HG03095 (cell line): ENCODE data around the gene RAB9A.
"Not testable (repeated sequence)": the region's sequence is repeated elsewhere in the genome, so short reads cannot be mapped to it uniquely, and the experiment has no call there.

Experiments used
- ATAC-seq: cut with Tn5 transposase; IDR thresholded peaks from one replicate; pipeline ENCODE4 v1.9.1; 2021; ENCODE audit warnings: moderate library complexity; ENCODE audit not compliant: unreplicated experiment

The RAB9A gene

DNA sequence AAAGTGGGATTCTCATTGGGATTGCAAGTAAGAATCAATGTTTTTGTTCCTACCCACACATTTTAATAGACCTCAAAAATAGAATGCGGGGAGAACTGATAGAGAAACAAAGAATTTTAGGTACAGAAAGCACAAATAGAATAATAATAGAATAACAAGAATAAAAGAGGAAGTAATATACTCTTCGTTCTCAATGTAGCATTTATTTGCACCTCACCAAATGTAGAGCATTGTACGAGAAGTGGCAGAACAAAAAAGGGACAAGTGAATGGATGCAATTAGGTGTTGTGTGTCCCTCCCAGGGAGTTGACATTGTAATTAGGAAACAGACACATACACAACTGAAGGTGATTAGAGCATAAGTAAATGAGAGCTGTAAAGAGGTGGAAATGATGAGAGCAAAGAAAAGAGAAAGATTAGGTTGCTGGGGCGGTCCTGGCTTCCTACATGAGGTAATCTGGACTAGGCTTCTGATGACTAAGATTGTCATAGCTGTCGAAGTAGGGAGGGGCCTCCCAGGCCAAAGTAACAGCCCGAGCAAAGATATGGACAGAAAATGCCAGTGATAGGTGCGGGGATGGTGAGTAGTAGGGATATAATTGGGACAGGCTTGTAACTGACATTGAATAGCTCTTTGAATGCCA is 10.4 kb downstream of the RAB9A start:
- ATAC-seq, result peak; percentile 56

DNA sequence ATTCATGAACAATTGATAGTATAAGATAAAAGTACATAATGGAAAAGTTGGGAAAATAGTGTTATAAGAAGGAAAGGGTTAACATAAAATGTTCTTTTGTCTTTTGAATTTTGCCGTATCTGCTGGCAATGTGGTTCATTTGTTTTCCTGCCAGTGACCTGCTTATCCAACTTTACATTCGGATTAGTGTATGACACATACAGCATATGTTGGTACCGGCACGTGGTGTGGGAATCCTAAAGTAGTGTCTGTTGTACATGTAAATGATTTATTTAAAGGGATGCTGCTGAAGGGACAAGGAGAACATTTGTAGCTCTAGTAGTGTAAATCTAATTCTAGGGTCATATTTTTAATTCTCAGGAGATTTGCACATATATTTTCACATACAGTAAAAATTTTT is 11.5 kb downstream of the RAB9A start:
- no peak for ATAC-seq

DNA sequence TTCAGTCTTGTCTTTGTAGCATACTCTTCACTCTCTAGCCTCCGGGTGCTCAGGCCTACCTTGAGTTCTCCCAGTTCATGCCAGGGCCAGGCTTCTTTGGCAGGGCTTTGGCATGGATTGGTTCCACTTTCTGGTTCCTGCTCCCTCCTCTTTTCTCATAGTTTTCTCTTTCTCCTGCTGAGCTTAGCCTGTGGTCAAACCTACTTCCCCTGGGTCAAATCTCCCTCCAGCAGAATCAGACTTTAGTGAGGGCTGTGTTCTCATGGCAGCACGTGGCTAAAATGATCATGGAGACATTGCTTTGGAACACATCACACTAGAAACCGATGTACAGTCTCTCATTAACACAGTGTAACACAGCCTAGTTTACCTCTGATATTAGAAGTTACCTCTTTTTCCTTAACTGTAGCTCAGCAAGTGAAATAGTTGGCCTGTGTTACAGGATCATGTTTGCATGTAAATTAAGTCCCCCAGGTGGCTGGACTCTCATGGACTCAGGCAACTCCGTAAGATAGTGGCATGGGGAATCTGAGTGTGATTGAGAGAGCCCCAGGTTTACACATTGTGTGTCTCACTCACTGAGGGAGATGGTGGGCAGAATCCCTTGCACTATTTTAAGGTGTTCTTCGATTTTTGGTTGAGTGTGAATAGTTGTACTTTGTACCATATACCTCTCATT is 13.3 kb downstream of the RAB9A start:
- ATAC-seq, result no peak

DNA sequence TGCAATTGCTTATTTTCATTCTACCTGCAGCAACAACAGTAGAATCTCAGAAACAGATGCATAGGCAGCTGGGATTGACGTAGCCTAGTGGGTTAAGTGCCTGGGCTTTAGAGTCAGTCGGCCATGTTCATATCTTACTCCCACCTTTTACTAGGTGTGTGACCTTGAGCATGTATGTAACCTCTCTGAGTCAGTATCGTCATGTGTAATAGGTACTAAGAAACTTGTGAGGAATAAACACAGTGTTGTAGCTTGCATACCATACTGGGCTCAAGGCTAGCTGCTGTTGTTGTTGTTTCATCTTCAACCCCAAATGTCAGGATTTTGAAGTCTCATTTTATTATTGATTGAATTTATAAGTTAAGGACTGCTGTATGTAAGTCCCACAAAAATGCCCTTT is 14.2 kb downstream of the RAB9A start:
- no peak for ATAC-seq

DNA sequence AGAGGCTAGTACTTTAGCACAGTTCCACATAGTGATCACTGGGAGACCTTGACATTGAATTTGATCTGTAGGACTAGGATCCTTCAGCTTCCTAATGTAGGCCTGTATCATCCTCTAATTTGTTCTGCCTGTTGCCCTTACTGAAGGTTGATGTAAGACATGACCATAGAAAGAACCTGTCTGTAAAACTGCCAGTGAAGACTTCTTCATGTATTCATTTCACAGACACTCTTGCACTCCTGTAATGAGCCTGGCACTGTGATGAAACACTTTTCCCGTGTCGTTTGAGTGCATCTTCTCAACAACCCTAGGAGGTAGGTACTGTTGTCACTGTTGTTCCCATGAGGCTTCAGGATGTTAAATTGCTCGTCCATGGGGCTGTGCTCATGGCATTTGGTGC is 14.7 kb downstream of the RAB9A start:
- ATAC-seq, result no peak

DNA sequence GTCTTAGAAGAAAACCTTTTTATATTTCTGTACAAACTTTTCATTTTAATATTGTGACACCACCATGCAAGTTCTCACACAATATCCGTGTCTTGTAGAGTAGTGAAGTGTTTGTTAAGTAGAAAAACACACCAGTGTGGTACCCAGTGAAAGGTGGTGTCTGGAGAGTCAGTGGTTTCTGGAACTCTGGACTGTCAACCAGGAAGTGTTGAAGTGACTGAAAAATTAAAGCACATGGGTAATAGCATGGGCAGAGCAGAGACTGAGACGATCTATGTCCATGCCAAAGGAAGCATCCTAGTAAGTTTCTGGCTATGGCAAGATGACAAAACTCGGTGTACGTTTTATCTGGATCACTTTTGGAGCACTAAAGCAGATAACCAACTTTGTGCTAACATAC is 22.2 kb downstream of the RAB9A start:
- ATAC-seq, result no peak

DNA sequence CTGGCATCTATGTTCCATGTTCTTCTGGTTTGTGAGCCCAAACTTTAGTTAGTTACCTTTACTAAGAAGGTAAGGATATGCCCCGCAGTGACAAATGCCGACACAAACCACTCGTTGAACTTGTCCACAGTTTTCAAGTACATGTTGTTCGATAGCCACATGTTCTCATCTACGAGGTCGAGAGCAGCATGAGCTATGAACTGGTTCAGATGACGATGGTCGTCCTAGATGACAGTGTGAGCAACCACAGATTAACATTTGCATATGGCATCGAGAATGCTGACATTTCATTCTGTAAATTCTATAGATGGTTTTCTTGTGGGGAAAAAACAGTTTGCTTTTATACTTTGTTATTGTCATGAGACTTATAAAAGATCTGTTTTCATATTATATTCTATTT is 27.5 kb downstream of the RAB9A start:
- ATAC-seq, result no peak

DNA sequence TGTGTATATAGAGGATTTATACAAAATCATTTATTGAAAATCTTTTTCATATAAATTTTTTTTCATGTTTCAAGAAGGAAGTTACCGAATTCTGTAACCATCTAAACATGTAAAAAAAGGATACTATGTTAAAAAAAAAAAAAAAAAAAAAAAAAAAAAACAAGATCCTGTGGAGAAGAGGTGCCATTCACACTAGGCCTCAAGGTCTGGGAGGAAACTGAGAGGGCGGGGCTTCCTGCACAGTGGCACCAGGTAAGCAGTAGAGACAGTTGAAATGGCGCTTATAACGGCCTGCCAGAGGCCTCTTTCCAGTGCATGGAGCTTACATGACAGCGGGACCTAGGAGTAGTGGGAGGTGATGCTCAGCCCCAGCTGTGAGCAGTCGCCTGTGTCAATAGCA is 28.0 kb downstream of the RAB9A start:
- ATAC-seq, result no peak

DNA sequence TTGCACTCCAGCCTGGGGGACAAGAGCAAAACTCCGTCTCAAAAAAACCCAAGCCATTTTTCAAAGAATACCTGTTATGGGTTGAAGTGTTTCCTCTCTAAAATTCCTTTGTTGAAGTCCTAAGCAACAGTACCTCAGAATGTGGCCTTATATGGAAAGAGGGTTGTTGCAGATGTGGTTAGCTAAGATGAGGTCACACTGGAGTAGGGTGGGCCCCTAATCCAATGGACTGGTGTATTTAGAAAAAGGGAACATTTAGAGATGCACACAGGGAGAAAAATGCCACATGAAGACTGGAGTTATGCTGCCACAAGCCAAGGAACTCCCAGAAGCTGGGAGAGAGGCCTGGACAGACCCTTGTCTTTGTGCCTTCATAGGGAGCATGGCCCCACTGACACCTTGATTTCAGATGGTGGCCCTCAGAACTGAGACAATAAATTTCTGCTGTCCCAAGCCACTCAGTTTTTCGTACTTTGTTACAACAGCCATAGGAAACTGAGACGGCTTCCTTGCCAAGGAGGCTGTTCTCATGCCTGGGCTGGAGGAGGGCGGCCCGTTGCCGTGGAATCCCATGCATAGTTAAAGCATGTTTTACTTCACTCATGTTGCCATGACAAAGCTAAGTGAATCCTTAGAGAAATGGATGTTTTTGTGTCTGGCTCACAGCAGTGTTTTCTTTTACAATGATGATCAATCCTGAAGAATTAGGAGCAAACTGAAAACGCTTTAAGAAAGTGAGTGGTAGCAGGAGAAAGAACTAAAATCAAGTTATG is 29.0 kb downstream of the RAB9A start:
- no peak for ATAC-seq

DNA sequence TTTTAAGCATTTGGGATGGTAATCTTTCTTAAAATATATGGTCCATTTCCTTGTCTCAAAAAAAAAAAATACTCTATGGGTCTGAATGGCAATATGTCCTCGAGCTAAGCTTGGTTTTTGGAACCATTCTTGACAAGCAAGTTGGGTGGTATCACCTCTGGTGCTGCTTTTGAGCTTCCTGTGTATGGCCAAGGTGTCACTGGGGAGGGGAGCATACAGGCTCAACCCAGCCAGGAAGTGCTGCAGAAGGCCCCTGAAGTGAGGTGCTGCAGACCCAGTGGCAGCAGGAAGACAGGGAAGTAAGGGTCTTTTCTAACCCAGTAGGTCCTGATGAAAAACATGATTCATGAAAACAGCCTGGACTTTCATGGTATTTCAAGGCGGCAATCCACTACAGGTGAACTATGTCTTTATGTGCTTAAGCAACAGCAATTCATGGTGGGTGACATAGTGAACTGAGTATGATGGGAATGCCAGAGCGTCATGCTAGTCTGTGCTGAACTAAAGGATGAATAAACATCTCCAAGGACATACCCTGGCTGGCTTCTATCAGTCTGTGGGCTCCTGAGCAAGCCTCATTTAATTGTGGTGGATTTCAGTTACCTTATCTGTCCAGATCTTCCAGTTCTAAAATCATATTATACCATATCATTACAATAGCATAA is 30.4 kb downstream of the RAB9A start:
- ATAC-seq, result no peak

DNA sequence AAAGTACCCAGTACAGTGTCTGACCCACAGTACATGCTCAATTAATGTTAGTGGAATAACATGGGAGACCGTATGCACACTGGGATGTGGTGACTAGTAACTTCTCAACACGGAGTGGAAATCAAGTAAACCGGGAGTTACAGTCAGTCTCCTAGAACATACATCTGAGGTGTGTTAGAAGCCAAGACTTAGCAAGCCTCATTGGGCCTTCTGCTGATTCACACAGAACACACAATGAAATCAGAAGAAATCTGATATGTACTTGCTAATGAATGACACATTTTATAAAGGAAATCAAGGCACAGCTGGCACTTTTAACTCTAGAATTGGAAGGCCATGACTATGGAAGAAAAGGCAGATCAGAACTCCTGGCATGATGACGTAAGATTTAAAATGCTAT is 32.4 kb downstream of the RAB9A start:
- no peak for ATAC-seq

DNA sequence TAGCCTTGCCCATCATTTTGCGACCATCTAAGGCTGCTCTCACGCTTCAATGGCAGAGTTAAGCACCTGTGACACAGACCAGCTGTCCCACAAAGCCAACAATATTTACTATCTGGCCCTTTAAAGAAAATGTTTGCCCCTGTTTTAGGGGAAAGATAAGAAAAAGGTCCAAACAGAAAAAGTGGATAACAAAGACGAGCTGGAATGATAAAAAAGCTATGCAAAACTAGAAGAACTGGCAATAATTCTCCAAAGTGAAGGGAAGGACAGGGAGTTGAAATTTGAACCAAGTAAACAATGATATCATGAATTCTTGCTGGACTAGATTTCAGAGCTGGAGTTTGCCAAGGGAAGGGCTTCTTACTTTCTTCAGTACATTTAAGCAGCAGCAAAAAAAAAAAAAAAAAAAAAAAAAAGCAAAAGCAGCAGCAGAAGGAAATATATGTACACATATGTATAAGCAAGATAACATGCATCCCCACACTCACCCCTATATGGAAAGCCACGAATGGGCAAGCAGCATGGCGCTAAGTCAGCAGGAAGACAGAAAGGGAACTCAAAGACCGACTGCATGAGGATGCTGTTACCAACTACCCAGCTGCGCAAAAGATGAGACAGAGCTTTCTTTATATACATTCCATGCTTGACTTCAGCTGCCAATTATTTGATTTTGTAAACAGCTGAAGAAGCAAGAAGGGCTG is 33.0 kb downstream of the RAB9A start:
- no peak for ATAC-seq

DNA sequence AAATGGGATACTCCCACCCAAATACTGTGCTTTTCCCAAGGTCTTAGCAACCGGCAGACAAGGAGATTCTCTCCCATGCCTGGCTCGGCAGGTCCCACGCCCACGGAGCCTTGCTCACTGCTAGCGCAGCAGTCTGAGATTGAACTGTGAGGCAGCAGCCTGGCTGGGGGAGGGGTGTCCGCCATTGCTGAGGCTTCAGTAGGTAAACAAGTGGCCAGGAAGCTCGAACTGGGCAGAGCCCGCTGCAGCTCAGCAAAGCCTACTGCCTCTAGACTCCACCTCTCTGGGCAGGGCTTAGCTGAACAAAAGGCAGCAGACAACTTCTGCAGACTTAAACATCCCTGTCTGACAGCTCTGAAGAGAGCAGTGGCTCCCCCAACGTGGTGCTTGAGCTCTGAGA is 36.0 kb downstream of the RAB9A start:
- ATAC-seq, result not testable (repeated sequence)

DNA sequence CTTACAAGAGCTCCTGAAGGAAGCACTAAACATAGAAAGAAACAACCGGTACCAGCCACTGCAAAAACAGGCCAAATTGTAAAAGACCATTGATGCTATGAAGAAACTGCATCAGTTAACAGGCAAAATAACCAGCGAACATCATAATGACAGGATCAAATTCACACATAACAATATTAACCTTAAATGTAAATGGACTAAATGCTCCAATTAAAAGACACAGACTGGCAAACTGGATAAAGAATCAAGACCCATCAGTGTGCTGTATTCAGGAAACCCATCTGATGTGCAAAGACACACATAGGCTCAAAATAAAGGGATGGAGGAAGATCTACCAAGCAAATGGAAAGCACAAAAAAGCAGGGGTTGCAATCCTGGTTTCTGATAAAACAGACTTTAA is 37.7 kb downstream of the RAB9A start:
- ATAC-seq, result not testable (repeated sequence)

DNA sequence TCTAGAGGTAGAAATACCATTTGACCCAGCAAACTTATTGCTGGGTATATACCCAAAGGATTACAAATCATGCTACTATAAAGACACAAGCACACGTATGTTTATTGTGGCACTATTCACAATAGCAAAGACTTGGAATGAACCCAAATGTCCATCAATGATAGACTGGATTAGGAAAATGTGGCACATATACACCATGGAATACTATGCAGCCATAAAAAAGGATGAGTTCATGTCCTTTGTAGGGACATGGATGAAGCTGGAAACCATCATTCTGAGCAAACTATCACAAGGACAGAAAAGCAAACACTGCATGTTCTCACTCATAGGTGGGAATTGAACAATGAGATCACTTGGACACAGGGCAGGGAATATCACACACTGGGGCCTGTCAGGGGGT is 41.6 kb downstream of the RAB9A start:
- not testable (repeated sequence) for ATAC-seq

DNA sequence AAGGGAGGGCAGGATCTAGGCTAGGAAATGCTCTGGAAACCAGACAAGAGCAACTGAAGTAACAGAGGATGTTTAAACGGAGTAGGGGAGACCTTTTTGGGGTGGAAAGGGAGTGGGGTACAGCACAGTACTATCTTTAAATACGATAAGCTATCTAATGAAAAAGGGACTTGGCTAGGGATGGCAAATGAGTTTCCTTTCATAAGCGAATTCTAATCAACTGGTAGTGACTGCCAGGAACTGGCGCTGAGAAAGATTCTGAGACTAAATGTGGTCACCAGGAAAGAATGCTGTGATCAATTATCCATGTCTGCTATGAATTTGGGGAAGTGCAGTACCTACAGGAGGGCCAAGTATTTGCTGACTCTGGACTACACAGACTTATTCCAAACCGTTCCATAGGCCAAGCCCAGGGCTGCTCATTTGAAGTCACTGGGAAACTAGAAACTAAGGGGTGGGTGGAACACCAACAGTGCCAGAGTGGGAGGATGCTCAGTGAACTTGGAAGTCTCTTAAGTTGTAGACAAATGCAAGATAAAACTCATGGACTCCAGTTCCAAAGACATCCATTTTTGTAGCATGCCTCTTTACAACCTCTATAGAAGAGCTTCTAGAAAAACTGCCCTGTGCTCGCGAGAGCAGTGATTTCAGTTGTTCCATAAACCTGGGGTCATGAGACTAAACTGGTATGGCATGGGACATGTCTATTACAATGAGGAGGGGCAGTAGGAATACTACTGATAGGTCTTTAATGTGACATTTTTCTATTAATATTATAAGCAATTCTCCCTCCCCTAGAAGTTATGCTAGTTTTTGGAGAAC is 43.5 kb downstream of the RAB9A start:
- ATAC-seq, result no peak

DNA sequence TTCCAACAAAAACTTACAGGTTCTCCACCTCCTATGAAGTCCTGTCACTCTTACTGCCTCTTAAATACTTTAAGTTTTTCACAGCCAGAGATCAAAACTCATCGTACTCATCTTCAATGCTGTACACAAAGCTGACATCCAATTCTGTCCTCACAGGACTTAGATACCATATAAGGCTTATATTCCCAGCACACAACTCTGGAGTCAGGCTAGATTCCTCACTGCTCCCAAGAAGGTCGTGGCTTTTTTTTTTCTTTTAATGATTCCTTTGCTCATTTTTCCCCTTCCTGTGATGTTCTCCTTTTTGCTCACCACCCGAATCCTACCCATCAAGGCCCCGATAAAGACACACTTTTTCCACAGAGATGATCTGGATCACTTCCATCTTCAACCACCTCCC is 44.6 kb downstream of the RAB9A start:
- ATAC-seq, result no peak

DNA sequence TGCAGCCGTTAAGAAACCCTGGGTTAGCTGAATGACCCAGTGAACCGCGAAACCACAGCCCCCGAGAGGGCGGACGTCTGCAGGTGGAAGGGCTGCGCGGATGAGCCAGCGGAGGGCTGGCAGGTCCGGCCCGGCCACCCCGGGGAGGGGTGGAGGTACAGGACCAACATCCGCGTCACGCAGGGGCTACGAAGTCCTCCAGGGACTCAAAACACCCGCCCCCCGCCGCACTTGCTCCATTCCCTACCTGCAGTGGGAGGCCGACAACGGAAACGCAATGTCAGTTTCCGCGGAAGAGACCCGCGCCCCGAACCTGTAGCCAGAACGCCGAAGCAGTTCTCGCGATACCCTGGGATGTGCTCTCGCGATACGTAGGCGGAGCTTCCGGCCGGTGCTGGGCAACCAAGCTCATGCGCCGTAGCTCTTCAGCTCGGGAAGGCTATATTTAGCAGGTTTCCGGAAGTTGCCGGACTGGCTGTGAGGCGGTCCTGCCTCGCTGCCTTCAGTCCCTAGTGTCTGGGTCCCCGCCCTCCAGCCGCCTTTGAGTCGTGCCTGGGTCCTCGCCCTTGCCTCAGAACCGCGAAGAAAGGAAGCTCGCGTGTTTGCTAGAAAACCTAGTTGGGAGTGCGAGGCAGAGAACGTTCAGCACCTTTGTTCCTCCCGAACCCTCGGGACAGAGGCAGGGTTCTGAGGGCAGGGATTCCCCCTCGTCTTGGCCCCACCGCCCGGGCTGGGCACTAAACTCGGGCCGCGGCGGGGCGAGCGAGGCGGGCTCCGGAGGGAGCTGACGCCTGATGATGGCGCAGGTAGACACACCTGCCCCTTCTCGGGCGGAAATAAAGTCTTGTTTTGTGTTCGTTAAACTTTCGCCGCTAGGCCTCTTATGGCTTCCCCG is 45.6 kb downstream of the RAB9A start, which contains the start of the genes OFD1 and TRAPPC2:
Gene OFD1 (plus strand): TSS at position 471 of the 895 bp plus-strand sequence. CDS start 324 bp downstream, at position 795.
Gene TRAPPC2 (minus strand): TSS at position 343 of the 895 bp plus-strand sequence. CDS start 14,657 bp downstream, outside the sequence.
- peak; percentile 91 for ATAC-seq

DNA sequence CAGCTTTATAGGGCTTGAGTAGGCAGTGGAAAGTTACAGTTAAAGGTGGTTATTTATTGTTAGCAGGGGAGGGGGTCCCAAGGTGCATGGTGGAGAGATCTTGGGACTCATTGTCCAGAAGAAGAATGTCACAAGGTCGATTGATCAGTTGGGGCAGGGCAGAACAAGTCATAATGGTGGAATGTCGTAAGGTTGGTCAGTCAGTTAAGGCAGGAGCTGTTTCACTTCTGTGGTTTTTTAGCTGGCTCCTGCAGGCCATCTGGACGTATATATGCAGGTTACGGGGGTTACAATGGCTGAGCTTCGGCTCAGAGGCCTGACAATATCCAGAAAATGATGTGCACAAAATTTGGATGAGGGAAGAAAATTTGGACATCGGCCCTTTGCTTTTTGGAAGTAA is 52.8 kb downstream of the RAB9A start:
- no peak for ATAC-seq
